Measurements from ENCODE around the gene TINAGL1. TPM values are rescaled to one million over a fixed set of nuclear protein-coding genes. Genes with fewer than 3 reads are reported as not detected.

Gene TINAGL1
- not detected for total RNA-seq
- 0 reads per million in 2 donors for total RNA-seq

GRCh38 chr1:31576201-31576669, at the start of gene TINAGL1:
Gene TINAGL1, plus strand, starts transcription at chr1:31576515. Its CDS starts 634 bp downstream, at chr1:31577149.
- DNase-seq (no peak), ATAC-seq (no peak)
- Mint-ChIP-seq H3K36me3 (ENCODE audit: low read depth) (peaks cover 2% of the 10 kb centered on the region), H3K27ac (no peak within 1 kb of the TSS), H3K4me3 (no peak within 1 kb of the TSS), H3K27me3 (peaks cover 56% of the 10 kb centered on the region), H3K4me1 (peaks cover 9% of the 10 kb centered on the region)
- no peaks in the 10 kb centered on the region for H3K9me3 ChIP-seq (ENCODE audit: control insufficient read depth, low read length, poor library complexity, severe bottlenecking)

- no peaks in the 10 kb centered on the region for H3K9me3 ChIP-seq (ENCODE audit: control insufficient read depth, low read length, poor library complexity, severe bottlenecking)
- no peak overlapping the region for H3K27ac Mint-ChIP-seq
- no peak for DNase-seq
- H3K4me1 Mint-ChIP-seq, result no peaks in the 10 kb centered on the region
- no peak overlapping the region for H3K4me3 Mint-ChIP-seq
- peaks cover 34% of the 10 kb centered on the region for H3K27me3 Mint-ChIP-seq
- peaks cover 3% of the 10 kb centered on the region for H3K36me3 Mint-ChIP-seq (ENCODE audit: low read depth)
- no peak for ATAC-seq
These were observed 46.2 kb upstream of the TINAGL1 start for GRCh38 chr1:31529999-31530684.

- H3K4me3 Mint-ChIP-seq, result no peak overlapping the region
- H3K27ac Mint-ChIP-seq, result no peak overlapping the region
- H3K27me3 Mint-ChIP-seq, result peaks cover 42% of the 10 kb centered on the region
- H3K36me3 Mint-ChIP-seq (ENCODE audit: low read depth), result no peaks in the 10 kb centered on the region
- H3K9me3 ChIP-seq (ENCODE audit: control insufficient read depth, low read length, poor library complexity, severe bottlenecking), result no peaks in the 10 kb centered on the region
- peaks cover 4% of the 10 kb centered on the region for H3K4me1 Mint-ChIP-seq
- ATAC-seq (no peak), DNase-seq (no peak)
These were observed 44.9 kb upstream of the TINAGL1 start for GRCh38 chr1:31531177-31531999.

- Mint-ChIP-seq H3K27ac (no peak overlapping the region), H3K4me3 (no peak overlapping the region), H3K4me1 (peaks cover 6% of the 10 kb centered on the region), H3K27me3 (peaks cover 46% of the 10 kb centered on the region), H3K36me3 (ENCODE audit: low read depth) (no peaks in the 10 kb centered on the region)
- no peak for DNase-seq
- no peaks in the 10 kb centered on the region for H3K9me3 ChIP-seq (ENCODE audit: control insufficient read depth, low read length, poor library complexity, severe bottlenecking)
- no peak for ATAC-seq
These were observed 44.1 kb upstream of the TINAGL1 start for GRCh38 chr1:31532173-31532572.

- H3K27me3 Mint-ChIP-seq, result peaks cover 51% of the 10 kb centered on the region
- no peak overlapping the region for H3K4me3 Mint-ChIP-seq
- no peak overlapping the region for H3K27ac Mint-ChIP-seq
- no peak for ATAC-seq
- no peak for DNase-seq
- no peaks in the 10 kb centered on the region for H3K9me3 ChIP-seq (ENCODE audit: control insufficient read depth, low read length, poor library complexity, severe bottlenecking)
- no peaks in the 10 kb centered on the region for H3K36me3 Mint-ChIP-seq (ENCODE audit: low read depth)
- peaks cover 8% of the 10 kb centered on the region for H3K4me1 Mint-ChIP-seq
These were observed 40.8 kb upstream of the TINAGL1 start for GRCh38 chr1:31535561-31535960.

- no peaks in the 10 kb centered on the region for H3K9me3 ChIP-seq (ENCODE audit: control insufficient read depth, low read length, poor library complexity, severe bottlenecking)
- ATAC-seq (no peak), DNase-seq (no peak)
- H3K27ac Mint-ChIP-seq, result no peak overlapping the region
- H3K4me3 Mint-ChIP-seq, result no peak overlapping the region
- H3K36me3 Mint-ChIP-seq (ENCODE audit: low read depth), result no peaks in the 10 kb centered on the region
- peaks cover 35% of the 10 kb centered on the region for H3K27me3 Mint-ChIP-seq
- peaks cover 8% of the 10 kb centered on the region for H3K4me1 Mint-ChIP-seq
These were observed 37.0 kb upstream of the TINAGL1 start for GRCh38 chr1:31539329-31539728.

GRCh38 chr1:31541194-31541593, 35.1 kb upstream of the TINAGL1 start:
- no peaks in the 10 kb centered on the region for H3K9me3 ChIP-seq (ENCODE audit: control insufficient read depth, low read length, poor library complexity, severe bottlenecking)
- Mint-ChIP-seq H3K4me3 (no peak overlapping the region), H3K4me1 (peaks cover 5% of the 10 kb centered on the region), H3K36me3 (ENCODE audit: low read depth) (no peaks in the 10 kb centered on the region), H3K27me3 (peaks cover 19% of the 10 kb centered on the region), H3K27ac (no peak overlapping the region)
- ATAC-seq, result no peak
- no peak for DNase-seq

- no peaks in the 10 kb centered on the region for H3K9me3 ChIP-seq (ENCODE audit: control insufficient read depth, low read length, poor library complexity, severe bottlenecking)
- Mint-ChIP-seq H3K27me3 (peaks cover 11% of the 10 kb centered on the region), H3K4me1 (peaks cover 5% of the 10 kb centered on the region), H3K4me3 (no peak overlapping the region), H3K27ac (no peak overlapping the region), H3K36me3 (ENCODE audit: low read depth) (no peaks in the 10 kb centered on the region)
- DNase-seq (no peak), ATAC-seq (no peak)
These were observed 30.3 kb upstream of the TINAGL1 start for GRCh38 chr1:31545927-31546540.

GRCh38 chr1:31548534-31548906, 27.8 kb upstream of the TINAGL1 start:
- DNase-seq (no peak), ATAC-seq (peak; percentile 10)
- peaks cover 5% of the 10 kb centered on the region for H3K4me1 Mint-ChIP-seq
- no peaks in the 10 kb centered on the region for H3K9me3 ChIP-seq (ENCODE audit: control insufficient read depth, low read length, poor library complexity, severe bottlenecking)
- no peak overlapping the region for H3K4me3 Mint-ChIP-seq
- H3K36me3 Mint-ChIP-seq (ENCODE audit: low read depth), result no peaks in the 10 kb centered on the region
- no peak overlapping the region for H3K27ac Mint-ChIP-seq
- peaks cover 11% of the 10 kb centered on the region for H3K27me3 Mint-ChIP-seq

- Mint-ChIP-seq H3K27me3 (peaks cover 18% of the 10 kb centered on the region), H3K27ac (no peak overlapping the region), H3K4me3 (peak overlapping the region; percentile 50), H3K36me3 (ENCODE audit: low read depth) (no peaks in the 10 kb centered on the region), H3K4me1 (peaks cover 5% of the 10 kb centered on the region)
- ATAC-seq (peak; percentile 98), DNase-seq (peak; percentile 61 to 91 (median 66))
- no peaks in the 10 kb centered on the region for H3K9me3 ChIP-seq (ENCODE audit: control insufficient read depth, low read length, poor library complexity, severe bottlenecking)
These were observed 27.2 kb upstream of the TINAGL1 start for GRCh38 chr1:31548907-31549808.

GRCh38 chr1:31549809-31550620, 26.3 kb upstream of the TINAGL1 start:
- no peak for DNase-seq
- Mint-ChIP-seq H3K27ac (no peak overlapping the region), H3K4me1 (peaks cover 5% of the 10 kb centered on the region), H3K27me3 (peaks cover 19% of the 10 kb centered on the region), H3K4me3 (no peak overlapping the region), H3K36me3 (ENCODE audit: low read depth) (no peaks in the 10 kb centered on the region)
- ATAC-seq, result no peak
- H3K9me3 ChIP-seq (ENCODE audit: control insufficient read depth, low read length, poor library complexity, severe bottlenecking), result no peaks in the 10 kb centered on the region

- no peaks in the 10 kb centered on the region for H3K9me3 ChIP-seq (ENCODE audit: control insufficient read depth, low read length, poor library complexity, severe bottlenecking)
- Mint-ChIP-seq H3K4me1 (peaks cover 5% of the 10 kb centered on the region), H3K27ac (no peak overlapping the region), H3K36me3 (ENCODE audit: low read depth) (no peaks in the 10 kb centered on the region), H3K4me3 (no peak overlapping the region), H3K27me3 (peaks cover 19% of the 10 kb centered on the region)
- no peak for DNase-seq
- ATAC-seq, result no peak
These were observed 25.1 kb upstream of the TINAGL1 start for GRCh38 chr1:31551208-31551607.
